ENCODE results near the gene ATXN7L2.

Gene ATXN7L2

GRCh38 chr1:109476825-109477224, 6.9 kb upstream of the ATXN7L2 start:
- no peak for DNase-seq

DNA sequence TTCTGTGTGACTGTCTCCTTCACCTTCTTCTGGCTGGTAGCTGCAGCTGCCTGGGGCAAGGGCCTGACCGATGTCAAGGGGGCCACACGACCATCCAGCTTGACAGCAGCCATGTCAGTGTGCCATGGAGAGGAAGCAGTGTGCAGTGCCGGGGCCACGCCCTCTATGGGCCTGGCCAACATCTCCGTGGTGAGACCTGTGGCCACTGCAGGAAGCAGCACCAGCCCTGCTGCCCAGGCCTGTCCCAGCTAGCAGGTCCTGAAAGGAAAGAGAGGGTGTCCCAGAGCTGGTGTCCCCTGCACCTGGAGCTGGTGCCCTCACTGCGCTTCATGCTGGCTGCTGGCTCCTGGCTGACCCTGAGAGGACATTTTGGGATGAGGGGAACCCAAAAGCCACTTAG, 5.9 kb upstream of the ATXN7L2 start:
- no peak for DNase-seq

GRCh38 chr1:109478806-109479205, 4.9 kb upstream of the ATXN7L2 start:
- DNase-seq, result no peak

GRCh38 chr1:109479311-109479710, 4.4 kb upstream of the ATXN7L2 start:
- DNase-seq, result no peak

DNA sequence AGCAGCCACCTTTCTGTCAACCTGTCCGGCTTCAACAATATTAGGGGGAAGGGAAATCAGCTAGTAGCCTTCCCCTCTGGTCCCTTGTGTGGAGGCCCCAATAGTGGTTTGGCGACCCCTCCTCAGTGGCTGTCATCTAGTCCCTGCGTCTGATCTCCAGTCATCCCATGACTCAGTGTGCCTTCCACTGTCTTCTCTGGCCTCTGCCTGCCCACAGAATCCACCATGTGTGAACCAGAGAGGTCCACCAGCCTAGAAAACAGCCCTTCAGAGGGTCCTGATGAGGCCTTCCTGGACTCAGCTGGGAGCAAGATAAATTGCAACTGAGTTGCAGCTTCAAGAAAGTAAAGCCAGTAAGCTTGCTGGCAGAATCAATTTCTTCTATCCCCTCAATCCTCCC, 3.8 kb upstream of the ATXN7L2 start:
- DNase-seq, result no peak

GRCh38 chr1:109481646-109482045, 2.1 kb upstream of the ATXN7L2 start:
- DNase-seq, result no peak

GRCh38 chr1:109482242-109482641, 1.5 kb upstream of the ATXN7L2 start:
- DNase-seq, result no peak

- no peak for DNase-seq
Observed at GRCh38 chr1:109482791-109483671, 674 bp upstream of the ATXN7L2 start.

DNA sequence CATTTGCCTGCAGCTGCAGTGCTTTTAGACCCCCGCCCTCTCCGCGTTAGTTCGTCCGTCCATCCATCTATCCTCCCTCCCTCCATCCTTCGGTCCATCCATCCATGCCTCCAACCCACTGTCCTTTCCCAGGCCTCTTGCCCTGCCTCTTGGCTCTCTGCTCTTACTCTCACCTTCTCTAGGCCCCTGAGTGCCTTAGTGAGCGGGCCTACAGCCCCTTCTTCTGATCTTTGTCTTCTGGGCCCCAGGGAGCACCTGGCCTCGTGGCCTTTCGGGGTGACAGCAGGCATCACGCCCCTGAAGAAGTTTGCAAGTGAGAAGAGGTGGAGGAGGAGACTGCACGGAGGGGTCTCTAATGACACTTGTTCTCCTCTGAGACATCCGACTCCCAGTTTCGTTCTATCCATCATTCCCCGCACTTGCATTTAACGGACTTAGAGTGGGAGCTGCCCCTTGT, 842 bp downstream of the ATXN7L2 start:
- DNase-seq, result no peak

DNA sequence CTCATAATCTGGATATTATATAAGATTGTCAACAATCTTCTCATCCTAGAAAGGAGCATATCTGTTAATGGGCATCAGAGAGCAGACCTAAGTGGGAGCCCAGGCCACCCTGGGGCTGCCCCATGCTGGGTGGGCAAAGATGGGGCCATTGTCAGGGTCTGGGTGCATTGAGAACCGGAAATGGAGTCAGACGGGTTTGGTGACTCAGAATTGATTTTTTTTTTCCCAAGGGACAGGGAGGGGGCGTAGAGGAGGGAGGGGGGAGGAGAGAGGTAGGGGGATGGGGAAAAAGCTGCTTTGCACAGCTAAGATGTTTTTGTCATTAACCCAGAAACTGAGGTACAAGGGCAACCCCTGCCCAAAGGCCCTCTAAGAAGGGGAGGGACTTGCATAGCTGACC, 1.3 kb downstream of the ATXN7L2 start:
- no peak for DNase-seq

GRCh38 chr1:109487261-109487660, 3.6 kb downstream of the ATXN7L2 start:
- no peak for DNase-seq

DNA sequence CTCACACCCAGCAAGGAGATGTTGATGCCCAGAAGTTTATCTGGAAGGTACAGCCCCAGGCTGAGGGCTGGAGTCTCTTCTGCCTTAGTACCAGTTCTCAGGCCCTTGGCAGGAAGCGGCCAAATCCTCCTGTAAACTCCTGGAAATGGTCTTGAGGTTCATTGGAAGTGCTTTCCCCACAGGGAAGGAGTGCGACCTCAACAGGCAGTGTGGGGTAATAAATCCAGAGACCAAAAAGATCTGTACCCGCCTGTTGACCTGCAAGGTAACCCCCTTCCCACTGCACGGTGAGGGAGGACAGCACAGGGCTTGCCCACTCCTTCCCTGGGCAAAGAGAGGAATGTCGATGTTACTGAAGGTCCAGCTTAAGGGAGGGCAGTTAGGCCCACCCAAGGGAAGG, 4.5 kb downstream of the ATXN7L2 start:
- DNase-seq, result no peak

DNA sequence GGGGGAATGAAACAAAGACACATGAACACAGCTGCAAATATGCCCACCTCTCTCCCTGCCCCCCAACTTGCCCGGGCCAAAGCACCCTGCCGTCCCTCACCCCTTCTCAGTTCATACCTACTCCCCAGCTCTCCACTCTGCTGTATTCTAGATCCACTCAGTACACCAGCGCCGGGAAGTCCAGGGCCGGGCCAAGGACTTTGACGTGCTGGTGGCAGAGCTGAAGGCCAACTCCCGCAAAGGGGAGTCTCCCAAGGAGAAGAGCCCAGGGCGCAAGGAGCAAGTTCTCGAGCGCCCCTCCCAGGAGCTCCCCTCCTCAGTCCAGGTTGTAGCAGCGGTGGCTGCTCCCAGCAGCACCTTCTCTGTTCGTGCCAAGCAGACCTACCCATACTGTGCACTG, 5.0 kb downstream of the ATXN7L2 start:
- DNase-seq, result no peak

- DNase-seq, result peak; percentile 84
Observed at GRCh38 chr1:109490029-109490933, 6.6 kb downstream of the ATXN7L2 start.

GRCh38 chr1:109490934-109491302, 7.2 kb downstream of the ATXN7L2 start:
- no peak for DNase-seq

- DNase-seq, result no peak
Observed at GRCh38 chr1:109491372-109491771, 7.7 kb downstream of the ATXN7L2 start.

DNA sequence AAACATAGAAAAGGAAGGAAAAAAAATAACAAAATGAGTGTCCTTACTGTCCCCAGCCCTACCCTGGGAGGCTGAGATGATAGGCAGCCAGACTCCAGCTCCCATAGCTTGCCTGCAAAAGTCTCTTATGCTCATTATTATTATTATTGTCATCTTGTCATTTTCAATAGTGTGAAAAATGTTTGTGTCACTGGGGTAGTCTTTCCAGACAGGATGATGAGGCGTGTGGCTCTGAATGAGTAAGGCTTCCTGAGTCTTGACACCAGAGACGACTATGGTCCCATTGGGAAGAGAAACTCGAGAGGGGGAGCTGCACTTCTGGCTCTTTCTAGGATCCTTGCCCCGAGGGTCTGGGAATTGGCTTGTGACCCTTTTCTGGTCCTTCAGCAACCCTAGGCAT, 9.1 kb downstream of the ATXN7L2 start:
- DNase-seq, result no peak

- no peak for DNase-seq
Observed at GRCh38 chr1:109493227-109493626, 9.5 kb downstream of the ATXN7L2 start.

- DNase-seq, result peak; percentile 92
Observed at GRCh38 chr1:109493805-109494539, 10.3 kb downstream of the ATXN7L2 start, which contains the start of gene CYB561D1. CYB561D1 (plus strand) TSS chr1:109494094; CDS start chr1:109494140, 46 bp downstream.

- no peak for DNase-seq
Observed at GRCh38 chr1:109495738-109496137, 12.0 kb downstream of the ATXN7L2 start.

DNA sequence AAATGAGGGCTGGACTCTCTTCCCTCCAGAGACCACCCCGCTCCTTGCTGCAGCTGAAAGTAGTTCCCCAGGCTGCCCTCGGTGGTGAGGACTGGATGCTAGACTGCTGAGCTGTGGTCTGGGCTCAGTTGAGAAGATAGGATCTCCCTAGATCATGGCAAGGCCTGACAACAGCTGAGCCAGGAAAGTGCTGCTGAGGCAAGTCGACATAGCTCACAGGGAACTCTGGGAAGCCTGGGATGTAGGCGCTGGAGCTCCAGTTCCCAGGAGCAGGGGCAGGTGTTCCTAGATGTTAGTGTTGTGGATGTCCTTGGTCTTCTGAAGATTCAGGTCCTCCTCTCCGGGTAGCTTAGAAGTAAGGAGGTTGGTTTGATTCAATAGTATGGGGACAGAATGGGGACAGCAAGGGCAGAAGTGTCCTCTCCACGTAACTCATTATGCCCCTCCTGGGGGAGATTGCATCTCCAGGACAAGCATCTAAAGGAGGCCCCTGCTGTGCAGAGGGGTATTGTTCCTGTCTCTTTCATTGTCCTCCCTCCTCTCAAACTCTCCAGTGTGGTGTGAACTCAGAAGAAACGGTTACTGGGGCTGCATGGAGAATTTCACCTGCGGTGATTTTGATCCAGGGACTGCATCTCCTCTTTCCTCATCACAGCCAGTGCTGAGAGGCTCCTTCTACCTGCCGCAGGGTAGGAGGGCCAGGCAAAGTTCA, 13.9 kb downstream of the ATXN7L2 start:
- DNase-seq, result no peak

GRCh38 chr1:109498161-109498801, 14.6 kb downstream of the ATXN7L2 start:
- peak; percentile 60 for DNase-seq
